ENCODE results near the gene CARD18. TPM values are rescaled to one million over a fixed set of nuclear protein-coding genes. Genes with fewer than 3 reads are reported as not detected.

The CARD18 gene, protein sequence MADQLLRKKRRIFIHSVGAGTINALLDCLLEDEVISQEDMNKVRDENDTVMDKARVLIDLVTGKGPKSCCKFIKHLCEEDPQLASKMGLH
- not detected in 2 replicates for total RNA-seq

DNA sequence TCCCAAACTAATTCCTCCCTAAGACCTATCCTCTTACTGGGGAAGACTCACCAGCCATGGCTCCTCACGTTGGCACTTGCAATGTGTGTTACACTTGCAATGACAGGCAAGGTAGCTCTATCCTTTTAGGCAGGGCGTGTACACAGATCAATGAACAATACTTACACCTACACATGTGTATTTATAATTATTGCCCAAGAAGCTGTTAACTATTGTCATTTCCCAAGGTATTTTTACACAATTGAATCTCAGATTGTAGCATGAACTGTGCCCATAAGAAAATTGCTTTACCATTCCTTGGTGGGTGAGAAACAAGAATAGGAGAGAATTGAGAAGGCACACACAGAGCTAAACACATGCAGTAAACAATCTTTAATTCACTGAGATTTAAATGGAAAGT lies at the start of gene CARD18:
TSS of gene CARD18 (minus strand) at position 101 of the 400 bp plus-strand sequence. CDS start at position 58, 43 bp downstream.
- DNase-seq (ENCODE audit: low read depth, low spot score), result no peak

DNA sequence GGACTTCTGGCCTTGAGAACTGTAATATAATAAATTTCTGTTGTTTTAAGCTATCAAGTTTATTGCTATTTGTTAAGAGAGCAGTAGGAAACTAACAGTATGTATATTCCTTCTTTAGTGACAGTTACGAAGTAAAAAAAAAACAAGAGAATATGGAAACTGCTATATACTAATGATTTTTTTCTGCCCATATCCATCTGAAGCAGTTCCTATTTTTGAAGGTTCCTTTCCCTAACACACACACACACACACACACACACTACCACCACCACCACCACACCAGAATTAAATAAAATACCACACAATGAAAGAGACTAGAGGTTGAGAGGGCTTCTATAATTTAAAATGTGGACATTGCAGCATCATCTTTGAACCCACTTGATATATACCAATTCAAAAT lies 44.4 kb upstream of the CARD18 start:
- no peak for DNase-seq (ENCODE audit: low read depth, low spot score)

DNA sequence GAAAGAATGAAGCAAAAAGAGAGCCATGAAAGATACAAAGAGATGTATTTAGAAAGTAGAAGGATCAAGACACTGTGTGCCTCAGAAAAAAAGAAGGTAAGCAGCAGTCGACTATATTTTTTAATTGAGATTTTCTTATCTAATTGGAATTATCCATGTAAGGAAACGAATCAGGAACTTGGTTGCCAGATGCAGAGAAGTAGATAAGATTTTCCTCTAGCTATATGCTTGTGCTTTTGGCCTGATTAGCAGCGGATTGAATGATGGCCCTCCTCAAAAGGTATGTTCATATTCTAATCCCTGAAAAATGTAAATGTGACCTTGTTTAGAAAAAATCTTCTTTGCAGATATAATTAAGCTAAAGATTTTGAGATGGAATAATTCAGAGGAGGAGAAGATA lies 43.9 kb upstream of the CARD18 start:
- no peak for DNase-seq (ENCODE audit: low read depth, low spot score)

DNA sequence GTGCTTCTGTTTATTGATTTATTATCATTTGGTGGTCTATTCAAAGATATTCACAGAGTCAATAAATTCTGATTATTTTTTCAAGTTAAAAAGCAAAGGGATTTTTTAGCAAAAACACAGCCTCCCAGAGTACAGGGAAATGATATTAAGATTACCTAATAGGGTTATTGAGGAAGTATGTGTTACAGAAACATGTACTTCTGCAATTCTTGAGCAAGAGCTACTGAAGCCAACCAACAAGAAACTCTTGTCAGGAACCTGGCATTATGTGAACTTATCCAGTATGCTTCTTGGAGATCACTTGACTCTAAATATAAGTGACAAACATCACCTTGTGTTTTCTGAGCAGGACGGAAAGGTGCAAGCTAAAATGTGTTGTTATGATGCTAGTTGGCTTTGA lies 42.0 kb upstream of the CARD18 start:
- no peak for DNase-seq (ENCODE audit: low read depth, low spot score)

DNA sequence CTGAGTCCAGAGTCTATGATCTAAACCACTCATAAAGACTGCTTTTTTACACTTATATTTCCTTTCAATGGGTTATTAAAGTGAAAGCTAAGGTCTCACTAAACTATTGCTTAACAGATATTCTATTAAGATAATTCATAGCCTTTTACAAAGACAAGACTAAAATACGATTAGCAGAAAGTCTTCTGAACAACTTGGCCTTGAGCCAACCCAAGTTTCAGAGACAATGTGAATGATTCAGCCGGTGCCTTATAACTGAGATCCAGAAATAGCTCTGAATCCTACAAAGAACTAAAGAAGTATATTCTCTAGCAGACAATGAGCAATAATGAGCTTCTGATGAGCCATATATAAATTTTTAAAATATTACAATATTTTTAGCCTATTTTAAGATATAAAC lies 41.5 kb upstream of the CARD18 start:
- peak; percentile 65 for DNase-seq (ENCODE audit: low read depth, low spot score)

DNA sequence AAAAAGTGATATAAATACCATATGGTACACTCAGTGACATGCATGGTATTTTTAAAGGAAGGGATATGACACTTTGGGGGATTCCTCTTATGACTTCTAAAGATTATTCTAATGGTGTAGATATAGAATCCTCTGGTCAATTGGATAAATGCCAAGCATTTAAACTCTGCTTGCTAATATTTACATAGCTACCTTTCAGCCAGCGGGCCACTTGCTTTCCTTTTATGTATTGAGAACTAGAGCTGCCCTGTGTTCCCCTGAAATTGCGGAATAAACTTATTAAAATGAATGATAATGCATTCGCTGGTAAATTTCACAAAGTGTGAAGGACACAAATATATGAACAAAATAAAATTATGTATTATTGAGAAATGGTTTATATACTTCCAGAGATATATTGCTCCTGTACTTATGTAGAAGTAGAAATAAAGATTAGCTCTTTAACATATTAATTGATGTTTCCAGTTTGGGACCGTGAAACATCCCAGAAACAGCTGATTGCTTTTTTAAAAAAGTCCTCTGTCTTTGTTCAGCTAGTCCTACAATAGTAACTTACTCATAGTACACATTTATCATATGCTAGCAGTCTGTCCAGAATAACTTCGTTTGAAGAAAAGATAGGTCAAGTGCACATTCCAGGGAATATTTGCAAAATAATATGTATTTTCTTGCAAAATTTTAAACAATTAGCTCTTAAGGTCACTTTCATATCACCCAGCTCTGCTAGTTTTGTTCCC lies 40.1 kb upstream of the CARD18 start:
- no peak for DNase-seq (ENCODE audit: low read depth, low spot score)

DNA sequence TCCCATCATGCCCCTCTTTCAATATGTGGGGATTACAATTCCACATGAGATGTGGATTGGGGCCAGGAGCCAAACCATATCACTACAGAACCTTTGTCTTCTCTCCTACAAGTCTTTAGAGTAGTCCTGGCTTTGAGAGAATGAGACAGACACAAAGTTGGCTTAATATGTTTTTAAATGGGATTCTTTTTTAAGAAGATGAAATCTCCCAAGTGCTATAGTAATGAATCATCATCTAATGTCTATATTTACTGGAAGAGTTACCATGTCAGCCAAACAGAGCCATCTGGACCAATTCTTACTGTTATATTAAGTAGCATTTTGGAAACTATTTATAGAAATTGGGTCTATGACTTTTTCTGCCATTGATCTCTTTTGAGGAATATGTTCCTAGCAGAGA lies 38.1 kb upstream of the CARD18 start:
- no peak for DNase-seq (ENCODE audit: low read depth, low spot score)

DNA sequence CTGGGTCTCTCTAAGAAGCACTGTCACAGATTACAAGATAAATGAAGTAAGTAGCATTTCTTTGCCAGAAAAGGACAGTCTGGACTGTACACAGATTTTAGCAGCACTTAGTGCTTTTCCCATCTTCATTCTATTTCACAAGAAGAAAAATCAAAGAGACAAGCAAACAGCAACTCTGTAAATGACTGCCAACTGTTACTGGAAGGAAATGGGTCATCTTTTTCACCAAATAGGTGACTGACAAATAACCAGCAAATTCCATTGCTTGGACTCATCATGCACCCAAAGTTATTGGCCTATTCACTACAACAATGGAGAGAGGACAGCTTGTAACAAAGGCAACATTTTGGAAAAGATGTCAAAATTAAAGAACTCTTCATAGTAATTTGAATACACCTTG lies 28.9 kb upstream of the CARD18 start:
- no peak for DNase-seq (ENCODE audit: low read depth, low spot score)

DNA sequence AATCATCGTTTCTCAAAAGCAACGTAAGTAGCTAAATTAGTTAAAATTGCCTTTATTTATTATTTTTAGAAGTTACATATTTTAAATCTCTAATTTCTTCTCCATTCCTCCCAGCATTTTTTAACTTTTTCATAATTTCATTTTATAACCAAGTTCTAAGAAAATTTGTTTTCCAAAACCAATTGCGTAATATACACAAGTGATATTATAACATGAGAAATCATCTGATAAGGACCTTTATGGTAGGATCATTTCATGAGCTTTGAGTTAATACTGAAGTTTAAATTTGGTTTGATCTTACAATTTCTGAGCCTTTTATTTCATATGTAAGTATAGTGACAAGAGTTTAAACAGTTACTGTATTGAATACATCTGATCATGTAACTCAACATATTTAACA lies 27.7 kb upstream of the CARD18 start:
- DNase-seq (ENCODE audit: low read depth, low spot score), result no peak

DNA sequence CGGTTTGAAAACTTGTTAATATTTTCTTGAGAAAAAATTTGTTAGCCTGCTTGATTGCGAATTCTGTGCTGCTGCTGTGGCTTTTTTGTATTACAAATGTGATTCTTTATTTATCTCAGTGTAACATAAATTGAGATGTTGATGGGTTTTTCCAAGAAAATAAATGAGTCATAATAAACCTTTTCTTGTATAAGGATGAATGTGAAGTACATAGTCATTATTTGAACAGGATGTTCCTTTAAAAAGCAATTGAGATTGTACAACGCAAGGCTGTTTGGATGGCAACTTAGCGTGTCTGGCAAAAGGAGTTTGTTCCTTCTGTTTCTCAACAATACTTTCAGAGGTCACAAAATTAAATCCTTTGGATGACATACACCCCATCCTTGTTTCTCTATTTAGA lies 24.6 kb upstream of the CARD18 start:
- DNase-seq (ENCODE audit: low read depth, low spot score), result no peak

DNA sequence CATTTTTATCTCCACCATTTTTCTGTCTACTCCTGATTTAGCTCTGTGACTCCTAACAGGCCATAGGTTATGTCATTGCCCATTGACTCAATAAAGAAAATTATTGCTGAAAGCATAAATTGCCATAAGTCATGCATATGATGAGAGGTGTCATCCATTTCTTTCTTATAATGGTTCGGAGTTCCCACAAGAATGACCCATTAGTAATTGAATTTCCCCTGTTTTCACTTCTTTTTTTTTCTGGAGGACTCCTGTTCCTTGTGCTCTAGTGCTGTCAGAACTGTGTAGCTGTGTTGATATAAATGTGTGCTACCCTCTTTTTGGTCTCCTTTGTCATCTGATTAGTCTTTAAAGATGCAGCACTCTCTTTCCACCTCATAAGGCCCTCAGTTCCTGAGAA lies 22.9 kb upstream of the CARD18 start:
- no peak for DNase-seq (ENCODE audit: low read depth, low spot score)

DNA sequence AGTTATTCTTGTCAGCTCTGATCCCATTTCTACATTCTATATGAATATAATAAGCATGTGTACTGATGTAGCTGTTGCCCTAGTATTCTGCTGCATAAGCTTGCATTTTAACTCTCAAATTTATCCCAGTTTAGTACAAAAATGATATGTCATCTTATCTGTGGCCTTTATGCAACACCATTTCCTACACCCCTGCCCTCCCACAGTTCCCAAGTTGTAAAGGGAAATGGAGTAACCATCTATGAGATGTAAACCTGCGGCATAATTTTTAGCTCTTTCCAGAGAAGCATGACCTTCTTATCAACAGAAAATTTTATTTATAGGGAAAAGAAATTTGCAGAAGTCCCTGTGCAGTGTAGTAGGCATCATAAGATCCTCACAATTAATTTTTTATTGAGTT lies 18.9 kb upstream of the CARD18 start:
- no peak for DNase-seq (ENCODE audit: low read depth, low spot score)

DNA sequence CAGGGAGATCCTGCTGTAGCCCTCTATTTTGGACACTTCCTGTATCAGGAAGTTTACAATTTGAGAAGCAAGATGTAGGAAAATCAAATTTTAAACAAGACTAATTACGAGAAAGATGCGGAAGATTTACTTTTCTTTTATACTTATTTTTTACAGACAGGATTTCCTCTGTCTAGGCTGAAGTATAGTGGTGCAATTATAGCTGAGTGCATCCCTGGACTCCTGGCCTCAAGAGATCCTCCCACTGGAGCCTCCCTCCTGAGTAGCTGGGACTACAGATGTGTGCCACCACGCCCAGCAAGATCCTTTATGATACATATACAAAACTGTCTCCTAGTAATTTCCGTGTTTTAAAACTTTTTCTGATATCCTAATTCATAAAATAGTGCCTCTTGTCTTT lies 17.2 kb upstream of the CARD18 start:
- no peak for DNase-seq (ENCODE audit: low read depth, low spot score)

DNA sequence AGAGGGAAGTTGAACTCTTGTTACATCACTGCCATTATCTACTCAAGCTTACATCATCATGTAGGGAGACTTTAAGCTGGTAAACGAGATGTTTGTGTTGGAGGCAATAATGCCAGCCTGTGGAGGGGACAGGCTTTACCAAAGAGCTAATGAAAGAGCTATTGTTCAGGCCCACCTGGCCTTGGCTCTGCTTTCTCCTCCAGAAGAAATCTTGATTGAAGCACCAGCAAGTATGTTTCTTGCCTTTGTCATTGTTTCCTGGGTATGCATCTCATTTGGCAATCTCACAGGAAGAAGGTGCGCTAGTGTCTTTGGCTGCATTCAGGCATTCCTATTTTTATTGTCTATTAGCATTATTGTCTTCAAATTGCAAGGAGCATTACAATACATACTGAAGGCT lies 16.7 kb upstream of the CARD18 start:
- DNase-seq (ENCODE audit: low read depth, low spot score), result no peak

DNA sequence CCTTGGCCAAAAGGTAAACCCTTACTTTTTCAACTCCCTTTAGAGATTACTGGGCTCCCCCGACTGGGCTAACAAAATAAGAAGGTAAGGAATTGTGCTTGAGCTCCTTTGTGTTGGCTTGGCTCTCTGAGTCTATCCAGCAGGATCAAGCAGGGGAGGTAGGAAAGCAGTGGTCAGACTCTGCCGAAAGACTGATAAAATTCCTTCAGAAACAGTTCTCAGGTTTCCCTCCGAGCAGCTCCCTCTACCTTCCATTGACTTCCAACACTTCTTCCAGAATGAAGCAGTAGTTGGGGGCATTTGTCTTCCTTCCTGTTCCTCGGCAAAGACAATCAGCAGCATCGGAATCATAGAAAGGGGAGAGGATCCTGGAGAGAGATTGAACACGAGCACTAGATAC lies 16.1 kb upstream of the CARD18 start:
- DNase-seq (ENCODE audit: low read depth, low spot score), result no peak

DNA sequence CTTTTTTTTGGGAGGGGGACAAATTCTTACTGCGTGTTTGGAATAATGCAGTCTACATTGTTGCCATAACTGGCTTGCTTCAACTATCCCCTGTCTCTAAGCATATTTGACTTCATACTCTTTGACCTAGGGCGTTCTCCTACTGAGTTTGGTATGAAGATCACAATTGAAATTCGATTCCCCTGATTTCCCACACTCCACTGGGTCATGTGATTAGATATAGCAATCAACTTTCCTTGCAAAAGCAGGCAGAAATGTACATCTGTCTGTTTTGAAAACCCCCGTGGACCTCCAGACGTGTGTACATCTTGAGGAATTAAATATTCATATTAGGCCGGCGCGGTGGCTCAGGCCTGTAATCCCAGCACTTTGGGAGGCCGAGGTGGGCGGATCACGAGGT lies 13.8 kb upstream of the CARD18 start:
- DNase-seq (ENCODE audit: low read depth, low spot score), result no peak

DNA sequence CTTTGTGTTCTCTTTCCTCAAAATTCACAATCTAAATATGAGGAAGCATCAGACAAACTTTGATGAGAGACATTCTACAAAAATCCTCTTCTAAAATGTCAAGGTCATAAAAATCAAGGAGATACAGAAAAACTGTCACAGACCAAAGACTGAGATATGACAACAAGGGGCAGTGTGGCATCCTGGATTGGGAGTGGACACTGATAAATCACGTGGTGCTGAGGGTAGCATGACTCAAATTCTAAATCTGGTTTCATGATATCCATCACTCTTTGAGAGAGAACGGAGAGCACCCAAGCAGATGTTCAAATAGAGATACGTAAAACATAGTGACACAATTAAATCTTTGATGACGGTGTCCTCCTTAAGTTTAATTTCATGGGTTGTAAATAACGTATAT lies 13.0 kb upstream of the CARD18 start:
- DNase-seq (ENCODE audit: low read depth, low spot score), result no peak

DNA sequence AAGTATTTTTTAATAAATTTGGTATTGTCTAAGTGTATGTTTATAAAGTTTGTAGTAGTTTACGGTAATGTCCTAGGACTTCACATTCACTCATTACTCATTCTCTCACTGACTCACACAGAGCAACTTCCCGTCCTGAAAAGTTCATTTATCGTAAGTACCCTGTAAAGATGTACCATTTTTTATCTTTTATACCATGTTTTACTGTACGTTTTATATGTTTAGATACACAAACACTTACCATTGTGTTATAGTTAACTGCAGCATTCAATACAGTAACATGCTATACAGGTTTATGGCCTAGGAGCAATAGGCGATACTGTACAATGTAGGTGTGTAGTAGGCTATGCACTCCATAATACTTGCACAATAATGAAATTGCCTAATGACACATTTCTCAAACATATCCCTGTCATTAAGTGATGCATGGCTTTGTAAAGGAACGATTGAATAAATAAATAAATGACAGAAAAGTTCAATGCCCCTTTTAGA lies 12.5 kb upstream of the CARD18 start:
- DNase-seq (ENCODE audit: low read depth, low spot score), result peak; percentile 48

DNA sequence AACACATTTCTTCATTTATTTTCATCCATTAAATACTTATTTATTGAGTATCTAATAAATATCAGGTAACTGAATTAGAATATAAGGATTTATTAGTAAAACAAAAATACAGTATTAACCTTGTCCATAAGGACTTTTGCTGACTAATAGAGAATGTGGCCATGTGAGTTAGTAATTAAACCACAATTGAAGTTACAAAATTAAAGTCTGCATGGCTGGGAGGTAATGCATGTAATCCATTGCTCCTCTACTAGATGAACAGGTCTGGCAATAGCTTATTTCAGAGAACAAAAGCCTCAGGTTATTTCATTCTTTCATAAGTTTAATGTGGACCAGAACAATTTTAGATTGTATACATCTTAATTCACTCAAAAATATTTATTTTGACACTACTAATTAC lies 9.9 kb upstream of the CARD18 start:
- DNase-seq (ENCODE audit: low read depth, low spot score), result no peak

DNA sequence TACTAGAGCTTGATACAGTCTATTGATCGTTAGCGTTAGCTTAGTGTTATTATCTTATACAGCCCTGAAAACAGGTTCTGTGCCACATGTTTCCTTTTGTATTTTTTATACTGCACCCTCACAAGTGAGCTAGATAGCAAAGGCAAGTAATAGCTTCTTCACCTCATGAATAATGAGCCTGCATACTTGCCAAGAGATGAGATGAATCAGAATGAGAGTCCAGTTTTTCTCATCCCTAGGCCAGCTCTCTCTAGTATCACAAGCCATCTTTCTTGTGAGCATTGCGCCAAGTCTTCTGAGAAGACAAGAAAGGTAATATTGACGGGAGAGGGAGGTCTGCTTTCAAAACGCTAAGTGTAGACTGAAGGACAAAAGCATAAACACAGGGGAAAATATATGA lies 8.7 kb upstream of the CARD18 start:
- DNase-seq (ENCODE audit: low read depth, low spot score), result no peak

DNA sequence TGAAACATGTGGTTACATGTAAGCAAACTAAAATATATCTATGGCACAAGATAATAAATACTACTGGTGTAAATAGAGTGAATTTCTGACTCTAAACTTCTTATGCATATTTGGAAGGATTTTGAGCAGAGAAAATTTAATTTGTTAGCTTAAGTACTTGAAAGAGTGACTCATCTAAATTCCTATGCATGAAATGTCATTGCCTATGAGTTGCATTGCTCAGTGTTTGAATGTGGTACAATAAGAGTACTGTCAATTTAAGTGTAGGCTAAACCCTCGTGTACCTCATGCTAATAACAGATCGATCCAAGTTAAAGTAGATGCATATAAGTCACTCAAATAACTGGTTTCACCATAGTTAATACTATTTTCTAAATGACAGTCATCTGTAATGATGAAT lies 5.3 kb upstream of the CARD18 start:
- DNase-seq (ENCODE audit: low read depth, low spot score), result no peak

DNA sequence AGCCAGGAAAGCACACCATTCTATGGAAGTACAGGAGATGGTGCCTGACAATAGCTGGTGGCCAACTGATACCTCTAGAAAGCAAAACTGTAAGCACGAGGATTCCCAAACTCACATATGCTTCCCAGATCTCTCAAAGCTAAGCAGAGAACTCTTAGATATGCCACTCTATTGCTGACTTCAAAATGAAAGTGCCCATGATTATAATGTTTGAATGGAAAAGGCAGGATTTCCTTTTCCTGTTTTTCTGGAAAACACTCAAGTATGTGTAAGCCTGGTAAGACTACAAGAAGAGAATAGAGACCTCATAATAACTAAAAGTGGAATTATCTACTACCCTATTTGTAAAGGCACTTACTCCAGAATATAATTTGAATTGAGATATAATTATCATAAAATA lies 2.6 kb upstream of the CARD18 start:
- DNase-seq (ENCODE audit: low read depth, low spot score), result peak; percentile 59

DNA sequence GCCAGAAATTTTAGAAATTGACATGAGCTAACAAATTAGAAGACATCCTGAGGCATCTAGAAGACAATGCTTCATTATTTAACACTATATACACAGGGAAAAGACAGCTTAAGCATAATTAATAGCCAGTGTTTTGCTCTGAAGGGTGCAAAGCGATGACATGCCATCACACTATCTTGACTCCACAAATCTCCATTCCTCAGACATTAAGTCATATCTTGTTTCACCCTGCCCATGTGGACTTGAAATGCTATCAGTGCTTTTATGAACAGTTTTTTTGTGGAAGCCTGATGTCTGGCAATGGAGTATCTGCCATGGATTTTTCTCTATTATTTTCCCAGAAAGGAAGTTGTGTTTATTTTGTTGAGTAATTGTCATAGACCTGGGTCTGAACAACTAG lies 2.3 kb downstream of the CARD18 start:
- no peak for DNase-seq (ENCODE audit: low read depth, low spot score)

DNA sequence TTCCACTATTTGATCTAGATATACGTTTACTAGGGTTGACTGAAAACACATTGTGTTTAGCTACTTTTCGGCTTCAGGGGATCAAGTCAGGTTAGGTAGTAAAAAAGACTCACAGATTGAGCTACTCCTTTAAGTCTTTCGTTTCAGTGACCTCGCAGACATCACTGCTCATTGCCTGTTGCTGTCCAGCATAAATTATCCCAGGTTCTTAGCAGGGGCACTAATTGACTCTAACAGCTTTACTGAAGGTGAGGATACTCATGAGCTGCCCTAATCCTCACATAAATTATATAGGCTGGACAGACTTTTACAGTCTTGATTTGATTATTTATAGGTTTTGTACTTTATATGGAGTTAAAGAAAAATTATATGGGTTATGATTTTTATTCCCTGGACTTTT lies 3.7 kb downstream of the CARD18 start:
- no peak for DNase-seq (ENCODE audit: low read depth, low spot score)

Data from pulmonary artery endothelial cell (primary cell).